Natural killer cell (primary cell): ENCODE results near the gene TMOD3. TPM values are rescaled to one million over a fixed set of nuclear protein-coding genes. Genes with fewer than 3 reads are reported as not detected.

Experiments
- ATAC-seq, 3 donors: fragments of 150-1000 bp in 2 of 3; fragments of 200-7000 bp in 1 of 3; cut with Tn5 transposase; 1 replicate in 1 of 3; 2 replicates in 2 of 3; pipeline ENCODE4 v1.10.0; 2021; ENCODE audit warnings: mild to moderate bottlenecking in 2 of 3, moderate library complexity in 2 of 3
- DNase-seq, 2 donors: peaks; one replicate each; pipeline versions ENCODE4 v3.0.0 to v3.0.0-alpha.2; 2013 to 2021; ENCODE audit warnings: mixed read lengths in 1 of 2
- H3K27ac ChIP-seq: one replicate; pipeline ENCODE4 v1.5.1; 2013; ENCODE audit warnings: mild to moderate bottlenecking, low read length
- H3K27me3 ChIP-seq: one replicate; pipeline ENCODE4 v1.6.1; 2013; ENCODE audit warnings: low read length; ENCODE audit not compliant: control insufficient read depth, insufficient read depth
- H3K36me3 ChIP-seq: one replicate; pipeline ENCODE4 v1.6.1; 2013; ENCODE audit warnings: low read length; ENCODE audit not compliant: control insufficient read depth, insufficient read depth
- H3K4me1 ChIP-seq: one replicate; pipeline ENCODE4 v1.6.1; 2013; ENCODE audit warnings: low read length; ENCODE audit not compliant: control insufficient read depth, insufficient read depth
- H3K4me3 ChIP-seq: one replicate; pipeline ENCODE4 v1.5.1; 2013; ENCODE audit warnings: low read length
- H3K9me3 ChIP-seq: one replicate; pipeline ENCODE4 v1.6.1; 2013; ENCODE audit warnings: low read length; ENCODE audit not compliant: control insufficient read depth, insufficient read depth
- H3K27ac Mint-ChIP-seq, 2 donors: one replicate each; pipeline ENCODE4 v1.8.0; 2022; ENCODE audit warnings: mild to moderate bottlenecking in 2 of 2, mixed read lengths in 2 of 2, moderate library complexity in 1 of 2
- H3K27me3 Mint-ChIP-seq, 2 donors: one replicate each; pipeline ENCODE4 v1.8.0; 2022; ENCODE audit warnings: low read depth in 2 of 2, mixed read lengths in 2 of 2
- H3K36me3 Mint-ChIP-seq: one replicate; pipeline ENCODE4 v1.8.0; 2022; ENCODE audit warnings: mixed read lengths
- H3K4me1 Mint-ChIP-seq, 2 donors: one replicate each; pipeline ENCODE4 v1.8.0; 2022; ENCODE audit warnings: mixed read lengths in 2 of 2
- H3K4me3 Mint-ChIP-seq: one replicate; pipeline ENCODE4 v1.8.0; 2022; ENCODE audit warnings: mild to moderate bottlenecking, moderate library complexity, mixed read lengths
- H3K9me3 Mint-ChIP-seq, 2 donors: one replicate each; pipeline ENCODE4 v1.8.0; 2022; ENCODE audit warnings: mixed read lengths in 2 of 2
- WGBS: methylation state at CpG from one replicate; pipeline ENCODE4 v1.1.7; 2013; ENCODE audit warnings: missing lambda C conversion rate; ENCODE audit not compliant: insufficient coverage; 5-methylcytosine and 5-hydroxymethylcytosine counted together
- intact Hi-C: fragments of 100-400 bp; cut with micrococcal nuclease; formaldehyde crosslinking; loops from one replicate; pipeline ENCODE4 v1.14.2; 2022
- total RNA-seq, 4 donors: library from RNA; stranded (reverse); fragments of 120-200 nt in 1 of 4; gene quantifications; one replicate each; pipeline versions ENCODE4 v1.2.3 to v1.2.4, GENCODE V29; 2013 to 2022
- TF ChIP-seq, protein P1 (sequence below): fragments of 200-600 bp; IDR thresholded peaks from one replicate; pipeline ENCODE4 v1.8.0; 2022; ENCODE audit warnings: antibody characterized with exemption

Gene TMOD3
- total RNA-seq, 3 donors from 2014 or later (not counting 1 experiment from before 2014, with no cell fraction given), result 56.5 to 72.3 (median 69.4) TPM

DNA sequence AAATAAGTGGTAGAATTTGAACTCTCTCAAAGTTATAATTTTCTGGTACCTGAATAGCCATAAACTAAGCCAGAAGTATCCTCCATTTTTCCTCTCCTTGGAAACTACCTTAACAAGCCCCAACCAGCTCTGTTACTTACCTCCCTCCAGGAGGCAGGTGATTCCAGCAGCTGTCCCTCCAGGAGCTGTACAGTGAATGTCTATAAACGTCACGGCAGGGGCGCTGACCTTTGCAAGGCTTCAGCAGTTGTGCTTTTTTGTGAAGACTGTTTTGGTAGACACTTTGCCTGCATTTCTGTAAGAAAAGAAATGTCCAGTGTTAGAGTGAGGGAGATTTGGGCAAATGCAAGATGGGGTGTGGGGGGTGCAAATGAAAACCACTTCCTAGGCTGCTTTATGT lies 75.0 kb downstream of the TMOD3 start:
- Histone ChIP-seq H3K9me3 (no peaks in the 10 kb centered on the region), H3K36me3 (peaks cover 66% of the 10 kb centered on the region), H3K27me3 (no peaks in the 10 kb centered on the region), H3K27ac (no peak overlapping the region), H3K4me1 (no peaks in the 10 kb centered on the region), H3K4me3 (no peak overlapping the region)
- TF ChIP-seq, protein P1, sequence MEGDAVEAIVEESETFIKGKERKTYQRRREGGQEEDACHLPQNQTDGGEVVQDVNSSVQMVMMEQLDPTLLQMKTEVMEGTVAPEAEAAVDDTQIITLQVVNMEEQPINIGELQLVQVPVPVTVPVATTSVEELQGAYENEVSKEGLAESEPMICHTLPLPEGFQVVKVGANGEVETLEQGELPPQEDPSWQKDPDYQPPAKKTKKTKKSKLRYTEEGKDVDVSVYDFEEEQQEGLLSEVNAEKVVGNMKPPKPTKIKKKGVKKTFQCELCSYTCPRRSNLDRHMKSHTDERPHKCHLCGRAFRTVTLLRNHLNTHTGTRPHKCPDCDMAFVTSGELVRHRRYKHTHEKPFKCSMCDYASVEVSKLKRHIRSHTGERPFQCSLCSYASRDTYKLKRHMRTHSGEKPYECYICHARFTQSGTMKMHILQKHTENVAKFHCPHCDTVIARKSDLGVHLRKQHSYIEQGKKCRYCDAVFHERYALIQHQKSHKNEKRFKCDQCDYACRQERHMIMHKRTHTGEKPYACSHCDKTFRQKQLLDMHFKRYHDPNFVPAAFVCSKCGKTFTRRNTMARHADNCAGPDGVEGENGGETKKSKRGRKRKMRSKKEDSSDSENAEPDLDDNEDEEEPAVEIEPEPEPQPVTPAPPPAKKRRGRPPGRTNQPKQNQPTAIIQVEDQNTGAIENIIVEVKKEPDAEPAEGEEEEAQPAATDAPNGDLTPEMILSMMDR, result no peak
- DNase-seq, result no peak
- ATAC-seq, result no peak
- H3K27ac Mint-ChIP-seq, result peak overlapping the region in 1 of 2 donors; percentile 24
- no peaks in the 10 kb centered on the region for H3K27me3 Mint-ChIP-seq
- WGBS, result 99% methylated on average over 3 of the region's 3 CpGs
- no peak overlapping the region for H3K4me3 Mint-ChIP-seq
- peaks cover 13% of the 10 kb centered on the region for H3K36me3 Mint-ChIP-seq
- peaks cover 0 to 6% of the 10 kb centered on the region in 2 donors for H3K4me1 Mint-ChIP-seq
- H3K9me3 Mint-ChIP-seq, result no peaks in the 10 kb centered on the region
- intact Hi-C loops, result no loop called here

DNA sequence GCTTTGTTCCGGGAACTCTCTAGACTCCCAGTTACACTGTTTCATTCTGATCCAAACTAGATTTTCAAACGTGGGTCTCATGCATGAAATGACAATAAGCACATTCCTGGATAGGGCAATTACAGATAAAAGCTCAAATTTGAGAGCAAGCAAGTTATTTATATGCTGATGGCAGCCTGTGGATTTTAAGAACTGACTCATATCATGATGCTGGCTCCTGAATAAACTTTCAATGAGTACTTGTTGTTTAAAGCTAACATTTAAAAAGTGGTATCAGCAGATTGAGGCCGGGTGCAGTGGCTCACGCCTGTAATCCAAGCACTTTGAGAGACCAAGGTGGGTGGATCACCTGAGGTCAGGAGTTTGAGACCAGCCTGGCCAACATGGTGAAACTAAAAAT lies 75.5 kb downstream of the TMOD3 start:
- H3K27ac ChIP-seq, result no peak overlapping the region
- H3K4me1 ChIP-seq, result no peaks in the 10 kb centered on the region
- peak overlapping the region in 1 of 2 donors; percentile 24 for H3K27ac Mint-ChIP-seq
- DNase-seq, result no peak
- ATAC-seq, result no peak
- H3K4me1 Mint-ChIP-seq, result peaks cover 0 to 6% of the 10 kb centered on the region in 2 donors
- TF ChIP-seq, protein P1, result no peak
- 82% methylated on average over 4 of the region's 4 CpGs for WGBS
- H3K9me3 ChIP-seq, result no peaks in the 10 kb centered on the region
- no peak overlapping the region for H3K4me3 ChIP-seq
- peaks cover 68% of the 10 kb centered on the region for H3K36me3 ChIP-seq
- H3K36me3 Mint-ChIP-seq, result peaks cover 12% of the 10 kb centered on the region
- H3K9me3 Mint-ChIP-seq, result no peaks in the 10 kb centered on the region
- H3K27me3 Mint-ChIP-seq, result no peaks in the 10 kb centered on the region
- intact Hi-C loops, result no loop called here
- no peak overlapping the region for H3K4me3 Mint-ChIP-seq
- no peaks in the 10 kb centered on the region for H3K27me3 ChIP-seq

DNA sequence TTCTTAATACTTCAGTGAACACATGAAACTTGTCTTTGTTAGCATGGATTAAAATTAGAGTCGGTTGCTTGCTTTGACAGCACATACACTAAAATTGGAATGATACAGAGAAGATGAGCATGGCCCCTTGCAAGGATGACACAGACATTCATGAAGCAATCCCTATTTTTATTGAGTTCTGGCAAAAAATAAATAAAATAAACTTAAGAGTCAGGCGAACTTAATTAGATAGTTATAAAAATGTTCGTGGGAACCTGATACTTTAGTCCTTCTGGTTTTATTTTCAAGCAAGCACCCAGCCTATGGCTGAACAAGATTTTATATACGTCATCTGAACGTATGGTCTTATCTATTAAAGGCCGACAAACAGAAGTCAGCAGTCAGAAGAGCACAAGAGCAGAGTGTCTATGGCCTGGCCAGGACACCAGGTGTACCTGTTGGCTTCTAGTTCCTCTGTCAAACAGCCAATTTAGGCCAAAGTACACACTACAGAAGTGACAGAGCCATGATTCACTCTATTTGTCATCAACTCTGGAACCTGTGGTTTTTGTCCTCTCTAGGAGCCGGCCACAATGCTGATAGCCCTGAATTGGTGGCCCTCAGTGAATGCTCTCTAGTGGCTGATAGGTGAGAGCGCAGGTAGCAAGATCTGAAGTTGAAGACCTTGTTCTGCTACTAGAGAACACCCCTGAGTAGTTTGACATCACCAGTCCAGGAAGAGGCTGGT lies 77.8 kb downstream of the TMOD3 start:
- H3K4me3 Mint-ChIP-seq, result no peak overlapping the region
- H3K27ac ChIP-seq, result no peak overlapping the region
- H3K9me3 ChIP-seq, result no peaks in the 10 kb centered on the region
- H3K4me1 Mint-ChIP-seq, result peaks cover 0 to 6% of the 10 kb centered on the region in 2 donors
- DNase-seq (no peak), ATAC-seq (no peak)
- H3K9me3 Mint-ChIP-seq, result no peaks in the 10 kb centered on the region
- H3K36me3 Mint-ChIP-seq, result no peaks in the 10 kb centered on the region
- H3K4me1 ChIP-seq, result no peaks in the 10 kb centered on the region
- TF ChIP-seq, protein P1, result no peak
- intact Hi-C loops, result no loop called here
- WGBS, result 87% methylated on average over 7 of the region's 8 CpGs
- no peak overlapping the region for H3K4me3 ChIP-seq
- H3K27ac Mint-ChIP-seq, result no peak overlapping the region
- H3K27me3 ChIP-seq, result no peaks in the 10 kb centered on the region
- H3K36me3 ChIP-seq, result peaks cover 53% of the 10 kb centered on the region
- H3K27me3 Mint-ChIP-seq, result no peaks in the 10 kb centered on the region

DNA sequence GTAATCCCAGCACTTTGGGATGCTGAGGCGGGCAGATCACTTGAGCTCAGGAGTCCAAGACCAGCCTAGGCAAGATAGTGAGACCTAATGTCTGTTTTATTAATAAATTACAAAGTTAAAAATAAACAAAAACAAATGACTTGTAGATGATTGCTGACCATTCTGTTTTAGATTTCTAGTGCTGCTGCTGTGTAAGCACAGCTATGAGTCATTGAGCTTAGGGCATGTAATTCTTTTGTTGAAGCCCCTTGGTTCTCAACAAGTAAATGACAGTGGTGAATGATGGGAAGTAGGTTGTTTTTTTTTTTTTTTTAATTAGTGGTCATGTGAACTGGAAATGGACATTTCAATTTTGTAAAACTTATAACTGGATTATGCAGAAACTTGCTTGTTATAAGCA lies 78.9 kb downstream of the TMOD3 start:
- Mint-ChIP-seq H3K36me3 (no peaks in the 10 kb centered on the region), H3K9me3 (no peaks in the 10 kb centered on the region), H3K27me3 (no peaks in the 10 kb centered on the region), H3K4me1 (peaks cover 0 to 6% of the 10 kb centered on the region in 2 donors), H3K27ac (no peak overlapping the region), H3K4me3 (no peak overlapping the region)
- 100% methylated on average over 1 of the region's 1 CpG for WGBS
- DNase-seq (no peak), ATAC-seq (no peak)
- H3K36me3 ChIP-seq, result peaks cover 50% of the 10 kb centered on the region
- no peaks in the 10 kb centered on the region for H3K27me3 ChIP-seq
- no peaks in the 10 kb centered on the region for H3K4me1 ChIP-seq
- intact Hi-C loops, result no loop called here
- H3K27ac ChIP-seq, result no peak overlapping the region
- H3K4me3 ChIP-seq, result no peak overlapping the region
- TF ChIP-seq, protein P1, result no peak
- H3K9me3 ChIP-seq, result no peaks in the 10 kb centered on the region
